Fibroblast of skin of abdomen (primary cell): ENCODE measurements around the gene RAMACL. TPM values are rescaled to one million over a fixed set of nuclear protein-coding genes. Genes with fewer than 3 reads are reported as not detected.
"Not testable (repeated sequence)": the region's sequence is repeated elsewhere in the genome, so short reads cannot be mapped to it uniquely, and the experiment has no call there.

Experiments
- DNase-seq: peaks from one replicate; pipeline ENCODE4 v3.0.0-alpha.2; 2013
- polyA plus RNA-seq, 2 experiments: library from polyadenylated mRNA; unstranded; fragments of 120-200 nt; gene quantifications; one replicate each; pipeline ENCODE4 v1.2.1, GENCODE V29; 2013; ENCODE audit not compliant: insufficient read length in 2 of 2

RAMACL gene
- polyA plus RNA-seq (2013, experiment 1 of 2; ENCODE audit: insufficient read length): 0.14 TPM
- 0.22 TPM for polyA plus RNA-seq (2013, experiment 2 of 2; ENCODE audit: insufficient read length)

DNA sequence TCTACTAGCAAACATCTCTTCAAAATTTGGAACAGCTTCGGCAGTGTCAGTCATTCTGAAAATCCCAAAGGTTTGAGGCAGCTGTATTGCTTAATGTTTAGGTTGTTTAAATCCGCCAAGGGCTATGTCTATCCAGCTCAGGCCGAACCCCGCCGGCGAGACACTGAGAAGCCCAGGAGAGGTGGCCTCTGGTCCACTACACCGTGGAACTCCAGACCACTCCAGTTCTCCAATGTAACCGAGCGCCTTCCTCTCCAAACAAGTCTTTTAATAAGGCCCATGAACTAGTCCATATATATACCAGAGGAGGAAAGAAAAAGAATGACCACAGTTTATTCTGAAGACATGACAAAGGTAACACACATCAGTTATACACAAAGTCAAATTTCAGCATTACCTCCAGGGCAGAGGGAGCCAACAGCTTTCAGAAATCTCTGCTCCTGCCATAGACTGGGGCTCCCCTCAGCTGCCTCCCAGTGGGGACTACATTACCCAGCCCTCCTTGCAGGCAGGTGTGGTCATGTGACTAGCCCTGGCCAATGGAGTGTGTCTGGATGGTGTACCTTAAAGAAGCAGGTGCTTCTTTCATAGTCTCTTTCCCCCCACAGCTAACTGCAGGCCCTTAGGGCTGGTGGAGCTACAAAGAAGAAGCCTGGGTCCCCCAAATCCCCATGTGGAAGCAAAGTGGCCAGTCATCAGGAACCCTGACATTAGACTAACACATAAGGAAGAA lies at the start of gene RAMACL:
TSS of gene RAMACL (minus strand) at position 255 of the 733 bp plus-strand sequence. CDS start at position 54, 201 bp downstream.
- DNase-seq: no peak

DNA sequence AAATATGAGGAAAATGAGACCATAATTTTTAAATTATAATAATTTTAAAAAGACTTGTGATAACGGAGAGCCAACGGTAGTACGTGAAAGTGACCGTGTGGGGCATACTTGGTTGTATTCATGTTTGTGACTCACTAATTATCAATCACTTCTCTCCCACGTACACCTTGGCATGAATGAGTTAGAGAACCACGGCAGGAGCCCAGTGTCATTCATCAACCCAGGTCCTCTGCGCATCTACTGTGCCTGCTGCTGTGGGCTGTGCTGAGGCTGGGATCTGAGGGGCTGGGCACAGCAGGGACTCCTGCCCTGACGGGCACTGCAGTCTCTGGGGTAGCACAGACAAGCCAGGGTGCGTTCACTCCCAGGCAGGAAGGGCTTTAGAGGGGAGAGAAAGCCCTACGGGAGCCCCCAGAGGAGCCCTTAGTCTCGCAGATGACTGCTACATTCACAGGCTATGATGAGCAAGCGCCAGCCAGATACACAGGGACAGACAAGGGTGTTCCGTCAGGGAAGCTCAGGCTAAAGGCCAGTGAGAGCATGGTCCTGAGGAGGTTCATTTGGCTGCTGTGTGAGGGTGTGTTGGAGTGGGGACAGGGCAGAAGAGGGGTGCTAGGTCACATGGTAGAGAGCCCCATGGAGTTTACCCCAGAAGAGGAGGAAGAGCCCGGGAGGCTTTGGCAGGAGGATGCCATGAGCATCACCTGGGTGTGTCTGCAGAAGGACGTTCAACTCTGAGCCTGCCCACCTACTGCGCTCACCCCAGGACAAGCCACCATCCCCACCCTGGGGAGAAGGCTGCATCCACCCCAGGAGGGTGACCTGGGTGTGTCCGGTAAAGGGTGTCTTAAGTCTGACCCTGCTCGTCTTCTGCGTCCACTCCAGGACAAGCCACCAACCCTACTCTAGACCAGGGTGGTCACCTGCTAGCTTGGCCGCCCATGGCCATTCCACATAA lies 48.8 kb upstream of the RAMACL start:
- DNase-seq: no peak

DNA sequence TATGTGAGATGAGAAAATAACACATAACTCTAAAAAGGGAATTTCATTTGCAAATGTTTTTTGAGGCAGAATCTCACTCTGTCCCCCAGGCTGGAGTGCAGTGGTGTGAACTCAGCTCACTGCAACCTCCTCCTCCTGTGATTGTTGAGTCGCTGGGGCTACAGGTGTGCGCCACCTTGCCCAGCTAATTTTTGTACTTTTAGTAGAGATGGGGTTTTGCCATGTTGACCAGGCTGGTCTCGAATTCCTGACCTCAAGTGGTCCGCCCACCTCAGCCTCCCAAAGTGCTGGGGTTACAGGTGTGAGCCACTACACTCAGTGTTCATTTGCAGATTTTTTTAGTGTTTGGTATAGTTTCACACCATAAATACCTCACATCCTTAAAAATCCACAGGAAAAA lies 48.1 kb upstream of the RAMACL start:
- DNase-seq: not testable (repeated sequence)

DNA sequence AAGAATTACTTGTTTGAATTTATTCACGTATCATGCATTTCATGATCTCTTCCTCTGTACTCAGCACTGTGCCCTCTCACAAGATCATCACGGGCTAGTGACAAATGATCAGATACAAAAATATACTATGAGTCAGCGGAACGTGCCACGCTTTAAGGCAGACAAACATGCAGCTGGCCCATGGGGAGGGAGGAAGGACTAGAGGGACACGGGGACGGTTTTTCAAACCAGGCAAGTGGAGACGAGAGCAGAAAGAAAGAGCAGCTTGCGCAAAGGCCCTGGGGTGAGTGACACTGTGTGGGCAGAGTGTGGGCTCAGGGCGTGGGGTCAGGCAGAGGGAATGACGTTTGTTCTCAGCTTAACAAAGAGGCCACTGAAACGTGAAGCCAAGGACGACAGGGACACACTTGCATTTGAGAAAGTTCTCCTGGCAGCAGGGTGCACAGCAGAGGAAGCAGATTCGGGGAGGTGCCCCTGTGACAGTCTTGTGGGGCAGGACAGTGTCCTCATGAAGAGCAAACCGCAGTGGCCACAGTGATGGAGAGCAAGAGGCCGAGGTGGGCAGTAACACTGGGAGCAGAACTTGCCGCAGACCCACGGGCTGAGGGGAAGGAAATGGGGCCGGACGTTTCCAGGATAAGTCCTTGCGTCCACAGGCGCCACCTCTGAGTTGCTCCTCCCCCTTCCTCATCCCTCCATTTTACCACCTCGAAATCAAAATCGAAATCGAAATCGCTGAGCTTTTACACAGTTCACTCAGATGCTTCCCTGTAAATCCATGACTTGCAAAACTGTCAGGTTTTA lies 47.5 kb upstream of the RAMACL start:
- DNase-seq: no peak

DNA sequence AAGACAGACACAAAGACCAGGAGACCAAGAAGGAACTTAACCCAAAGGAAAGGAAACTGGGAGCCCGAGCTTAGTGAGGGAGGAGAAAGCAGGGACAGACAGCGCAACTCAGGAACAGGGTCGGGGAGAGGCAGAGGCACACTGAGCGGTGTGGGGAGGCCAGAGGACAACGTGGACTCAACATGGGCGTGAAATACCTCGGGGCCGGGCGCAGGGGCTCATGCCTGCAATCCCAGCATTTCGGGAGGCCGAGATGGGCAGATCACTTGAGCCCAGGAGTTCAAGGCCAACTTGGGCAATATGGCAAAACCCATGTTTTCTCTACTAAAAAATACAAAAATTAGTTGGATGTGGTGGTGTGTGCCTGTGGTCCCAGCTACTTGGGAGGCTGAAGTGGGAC lies 46.3 kb upstream of the RAMACL start:
- no peak for DNase-seq

DNA sequence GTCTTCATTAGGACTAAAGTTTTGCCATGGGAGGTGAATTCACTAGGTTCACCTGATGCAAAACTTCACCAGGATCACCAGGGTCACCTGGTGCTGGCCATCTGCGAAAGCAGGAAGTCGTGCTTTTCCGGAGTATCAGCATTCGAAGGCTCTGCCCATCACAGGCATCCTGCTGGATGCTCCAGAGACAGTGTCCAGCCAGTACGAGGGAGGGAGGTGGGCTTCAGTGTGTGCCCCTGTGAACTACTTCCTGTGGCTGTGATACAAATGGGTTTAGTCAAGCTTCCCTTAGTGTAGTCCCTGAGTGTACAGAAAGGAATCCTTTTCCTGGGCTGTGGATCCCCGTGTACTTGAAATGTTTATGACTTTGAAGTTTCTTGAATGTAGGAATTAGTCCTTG lies 44.0 kb upstream of the RAMACL start:
- no peak for DNase-seq

DNA sequence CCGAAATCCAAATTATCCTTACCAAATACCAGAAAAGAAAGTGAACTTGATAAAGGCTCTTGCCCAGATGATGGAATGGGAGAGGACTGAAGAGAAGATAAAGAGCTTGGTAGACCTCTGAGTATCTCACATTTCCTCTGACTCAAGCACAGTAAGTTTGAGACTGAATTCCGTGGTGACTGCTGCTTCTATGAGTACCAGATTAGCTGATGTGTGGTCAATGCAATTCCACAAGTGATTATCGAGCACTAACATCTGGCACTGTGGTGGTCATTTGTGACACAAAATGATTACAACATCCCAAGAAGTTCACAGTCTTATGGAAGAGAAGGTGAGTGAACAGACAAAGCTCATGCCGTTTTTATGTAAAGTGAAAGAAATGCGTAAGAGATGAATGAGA lies 43.1 kb upstream of the RAMACL start:
- peak; percentile 78 for DNase-seq

DNA sequence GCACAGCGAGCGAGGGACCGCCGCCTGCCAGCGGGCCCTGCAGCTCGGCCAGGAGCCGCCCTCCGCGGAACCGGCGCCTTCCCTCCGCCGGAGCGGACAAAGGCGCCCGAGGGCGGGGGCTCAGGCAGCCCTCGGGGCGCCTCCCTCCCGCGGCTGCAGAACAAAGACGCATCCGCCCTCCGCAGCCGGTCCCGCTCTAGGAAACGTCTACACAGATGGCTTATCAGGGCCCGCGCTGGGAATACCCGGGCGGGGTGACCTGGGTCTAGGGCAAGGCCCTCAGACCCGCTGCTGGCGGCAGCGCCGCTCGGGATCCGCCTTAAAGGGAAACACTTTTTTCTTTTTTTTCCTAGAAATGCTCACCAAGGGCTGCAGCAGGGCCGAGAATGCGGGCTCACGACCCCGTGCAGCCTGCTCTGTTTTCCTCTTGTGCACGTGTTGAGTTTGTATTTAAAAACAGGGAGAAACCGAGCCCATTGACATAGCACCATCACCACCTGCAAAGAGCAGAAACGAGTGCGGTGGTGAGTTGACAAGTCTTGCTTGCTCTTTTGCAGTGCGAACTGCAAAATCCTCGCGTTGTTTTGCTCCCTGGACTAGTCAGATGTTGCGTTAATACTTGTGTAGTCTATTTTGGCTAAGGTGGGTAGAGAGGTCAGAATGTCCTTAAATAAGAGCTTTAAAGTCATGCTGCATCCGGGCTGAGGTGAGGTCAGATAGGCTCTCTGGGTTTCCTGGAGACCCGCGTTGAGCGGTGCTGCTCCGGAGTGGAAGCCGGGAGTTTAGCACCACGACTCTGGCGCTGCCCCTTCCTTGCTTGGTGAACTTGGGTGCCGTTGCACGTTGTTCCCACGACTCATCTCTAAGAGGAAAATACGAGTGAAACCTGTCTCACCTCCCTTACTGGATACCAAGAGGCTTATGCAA lies 41.7 kb upstream of the RAMACL start:
- peak; percentile 50 for DNase-seq

DNA sequence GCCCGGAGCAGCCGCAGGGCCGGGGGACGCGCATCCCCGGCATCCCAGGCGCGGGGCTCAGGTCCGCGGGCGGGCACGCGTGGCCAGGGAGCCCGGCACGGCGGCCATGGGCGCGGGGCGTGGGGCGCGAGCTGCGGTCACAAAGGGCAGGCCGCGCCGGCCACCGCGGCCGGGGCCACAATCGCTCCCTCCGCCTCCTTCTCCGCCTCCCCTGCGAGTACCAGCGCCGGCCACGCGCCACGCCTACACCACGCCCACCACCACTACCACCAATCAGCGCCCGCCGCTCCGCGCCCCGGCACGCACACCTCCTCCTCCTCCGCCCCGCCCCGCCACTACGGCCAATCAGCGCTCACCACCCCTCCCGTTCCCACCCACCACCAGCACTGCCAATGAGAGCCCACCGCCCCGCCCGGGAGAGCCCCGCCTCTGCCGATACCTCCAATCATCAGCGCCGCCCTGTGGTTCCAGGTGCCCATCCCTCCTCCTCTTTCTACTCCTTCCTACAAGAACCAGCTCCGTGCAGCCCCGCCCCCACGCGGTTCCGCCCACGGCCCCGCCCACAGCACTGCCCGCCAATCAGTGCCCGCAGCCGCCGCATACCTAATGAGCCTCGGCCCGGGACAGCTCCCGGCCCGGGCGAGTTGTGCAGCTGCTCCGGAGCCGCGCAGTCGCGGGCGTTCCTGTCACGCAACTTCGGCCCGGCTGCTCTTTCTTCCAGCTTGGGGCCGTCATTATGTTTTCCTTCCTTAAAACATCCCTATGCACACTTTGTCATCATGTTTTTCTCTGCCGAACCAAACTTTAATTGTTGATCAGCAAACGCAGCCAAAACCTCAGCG lies 40.8 kb upstream of the RAMACL start, which contains the start of gene RPS6KA2:
TSS of gene RPS6KA2 (minus strand) at position 219 of the 842 bp plus-strand sequence. CDS start 232 bp downstream, outside the sequence.
- DNase-seq: peak; percentile 100

DNA sequence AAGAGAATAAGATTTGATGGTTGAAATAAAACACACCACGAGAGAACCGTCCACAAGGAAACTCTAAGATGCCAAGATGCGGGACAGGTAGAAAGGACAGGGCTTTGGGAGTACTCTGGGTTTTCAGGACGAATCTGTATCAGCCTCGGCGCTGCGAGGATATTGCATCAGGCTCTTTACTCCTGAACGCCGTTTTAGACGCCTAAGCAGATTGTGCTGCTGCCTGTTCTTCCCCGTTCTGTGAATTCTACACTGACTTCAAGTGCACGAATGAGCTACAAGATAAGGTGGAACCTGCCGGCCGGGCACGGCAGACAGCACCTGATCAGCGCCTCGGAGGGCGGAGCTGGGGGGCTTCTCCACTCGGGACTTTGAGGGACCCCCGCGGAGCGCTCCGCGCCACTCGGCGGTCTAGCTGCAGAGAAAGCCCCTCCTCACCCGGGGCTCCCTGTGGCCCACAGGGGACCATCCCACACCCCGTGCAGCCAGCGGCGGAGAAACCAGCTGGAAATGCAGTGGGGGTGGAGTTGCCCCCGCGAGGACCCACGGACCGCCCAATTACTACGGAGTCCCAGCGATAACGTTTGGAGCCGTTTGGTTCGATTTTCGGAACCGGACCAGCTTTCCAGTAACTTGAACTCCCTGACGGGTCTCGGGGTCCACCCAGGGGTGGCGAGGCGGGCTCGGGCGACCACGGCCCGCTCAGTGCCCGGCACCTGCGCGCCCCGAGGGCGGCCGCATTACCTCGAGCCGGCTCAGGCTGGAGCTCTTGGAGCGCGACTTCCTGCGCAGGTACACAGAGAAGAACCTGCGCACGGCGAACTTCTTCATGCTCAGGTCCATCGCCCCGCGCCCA lies 39.9 kb upstream of the RAMACL start:
- DNase-seq: peak; percentile 41

DNA sequence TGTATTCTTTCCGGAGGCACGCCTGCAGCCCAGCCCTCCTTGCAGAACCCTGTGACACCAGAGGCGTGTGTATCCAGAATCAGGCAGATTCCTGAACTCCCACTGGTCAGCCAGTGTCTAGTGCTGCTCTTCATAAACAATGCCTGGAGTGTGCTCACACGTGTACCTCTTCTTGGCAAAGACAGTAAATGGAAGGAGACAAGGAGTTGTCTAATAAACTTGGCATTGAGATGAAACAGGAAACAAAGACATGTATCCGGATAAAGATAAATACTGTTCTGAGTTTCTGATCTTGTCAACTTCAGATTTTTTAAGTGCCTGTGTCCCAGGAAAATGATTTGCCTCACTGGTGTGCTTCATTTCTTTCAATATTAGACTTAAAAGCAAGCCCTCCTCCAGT lies 38.9 kb upstream of the RAMACL start:
- peak; percentile 55 for DNase-seq

DNA sequence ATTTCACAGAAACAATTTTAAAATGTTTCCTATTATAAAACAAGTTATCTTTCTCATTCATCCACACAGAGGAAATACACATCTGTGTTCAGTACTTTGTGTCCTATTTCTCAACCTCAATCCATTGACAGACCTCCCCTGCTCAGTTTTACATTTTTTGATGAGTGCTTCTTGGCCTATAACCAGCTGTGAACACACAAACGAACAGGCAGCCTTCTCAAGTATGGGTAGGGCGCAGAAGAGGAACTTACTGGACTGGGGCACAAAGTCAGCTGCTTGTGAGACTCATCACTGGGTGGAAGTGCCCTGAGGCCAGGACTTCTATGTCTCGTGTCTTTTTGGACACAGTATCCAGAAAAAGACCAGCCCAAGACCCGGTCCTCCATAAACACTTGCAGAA lies 37.8 kb upstream of the RAMACL start:
- peak; percentile 90 for DNase-seq

DNA sequence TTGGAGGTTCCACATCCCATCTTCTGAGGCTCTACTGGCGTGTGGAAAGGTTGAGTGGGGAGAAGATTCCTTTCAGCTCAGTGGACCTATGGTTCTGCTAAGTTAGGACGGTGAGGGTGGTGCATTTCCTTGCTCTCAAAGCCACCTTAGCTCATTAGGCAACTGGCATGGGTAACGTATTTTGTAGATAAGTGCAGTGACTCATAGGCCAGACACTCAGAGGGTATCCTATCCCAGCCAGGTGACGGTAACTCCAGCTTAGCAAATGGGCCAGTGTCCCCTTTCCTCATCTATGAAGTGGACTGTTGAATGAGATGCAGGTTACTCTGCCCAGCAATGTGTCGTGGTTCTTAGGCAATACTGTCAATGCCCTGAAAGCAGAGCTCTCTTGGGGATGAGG lies 36.8 kb upstream of the RAMACL start:
- no peak for DNase-seq

DNA sequence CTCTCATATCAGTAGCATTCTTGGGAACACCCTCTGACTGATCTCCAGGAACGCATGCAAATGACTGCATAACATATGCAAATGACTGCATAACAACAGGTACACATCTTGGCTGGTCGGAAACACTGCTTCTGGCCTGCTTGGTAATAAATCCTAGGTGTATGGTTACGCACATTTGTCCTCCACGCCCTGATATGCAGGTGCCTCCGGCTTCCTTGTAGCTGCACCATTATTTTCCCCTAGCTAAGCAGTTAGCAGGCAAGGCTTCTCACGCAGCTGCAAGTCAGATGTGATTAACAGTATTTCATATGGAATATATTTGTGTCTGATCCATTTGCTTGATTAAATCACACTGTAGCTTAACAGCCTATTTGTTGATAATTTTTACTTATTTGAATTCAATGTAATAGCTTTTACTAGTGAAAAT lies 34.6 kb upstream of the RAMACL start:
- DNase-seq: no peak

DNA sequence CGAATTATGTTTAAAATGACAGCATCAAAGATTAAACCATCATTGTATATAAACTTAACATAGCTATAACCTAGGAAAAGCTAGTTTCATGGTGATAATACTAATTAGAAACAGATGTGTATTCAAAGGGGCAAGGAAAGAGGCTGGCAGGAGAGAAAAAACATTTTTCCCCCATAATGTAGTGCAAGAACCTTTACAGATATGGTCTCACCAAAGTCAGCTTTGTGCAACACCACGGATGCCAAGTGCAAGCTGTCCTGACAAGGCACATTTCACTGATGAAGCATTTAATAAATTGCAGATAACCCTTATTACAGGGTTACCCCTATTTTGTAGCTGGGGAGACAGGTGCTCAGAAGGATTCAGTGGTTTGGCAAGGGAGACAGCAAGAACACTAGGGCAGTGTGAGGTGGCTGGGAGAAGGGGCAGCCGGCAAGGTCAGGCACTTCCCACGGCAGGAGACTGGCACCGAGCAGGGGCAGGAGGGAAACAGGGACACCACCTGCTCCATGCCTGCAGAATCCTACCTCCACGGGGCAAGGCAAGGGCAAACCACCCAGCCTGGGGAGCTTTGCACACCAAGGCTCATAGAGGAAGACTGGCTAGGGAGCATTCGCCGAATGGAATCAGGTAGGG lies 34.1 kb upstream of the RAMACL start:
- no peak for DNase-seq

DNA sequence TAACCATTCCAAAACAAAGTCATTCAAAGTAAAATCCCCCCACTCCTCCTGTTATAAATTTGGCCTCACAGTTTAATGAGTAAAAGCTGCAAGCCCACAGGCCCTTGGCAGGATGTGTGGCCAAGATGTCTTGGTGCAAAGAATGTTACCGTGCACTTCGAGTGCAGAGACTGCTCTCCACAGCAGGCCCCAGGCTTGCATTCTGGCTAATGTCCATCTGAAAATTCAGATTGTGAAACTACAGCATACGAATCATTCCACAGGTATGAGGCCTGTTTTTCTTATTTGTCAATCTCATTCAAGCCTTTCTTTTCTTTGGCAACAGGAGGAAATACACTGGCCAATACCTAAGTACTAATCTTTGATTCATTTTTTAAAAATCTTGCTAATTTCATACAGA lies 33.4 kb upstream of the RAMACL start:
- DNase-seq: peak; percentile 99

DNA sequence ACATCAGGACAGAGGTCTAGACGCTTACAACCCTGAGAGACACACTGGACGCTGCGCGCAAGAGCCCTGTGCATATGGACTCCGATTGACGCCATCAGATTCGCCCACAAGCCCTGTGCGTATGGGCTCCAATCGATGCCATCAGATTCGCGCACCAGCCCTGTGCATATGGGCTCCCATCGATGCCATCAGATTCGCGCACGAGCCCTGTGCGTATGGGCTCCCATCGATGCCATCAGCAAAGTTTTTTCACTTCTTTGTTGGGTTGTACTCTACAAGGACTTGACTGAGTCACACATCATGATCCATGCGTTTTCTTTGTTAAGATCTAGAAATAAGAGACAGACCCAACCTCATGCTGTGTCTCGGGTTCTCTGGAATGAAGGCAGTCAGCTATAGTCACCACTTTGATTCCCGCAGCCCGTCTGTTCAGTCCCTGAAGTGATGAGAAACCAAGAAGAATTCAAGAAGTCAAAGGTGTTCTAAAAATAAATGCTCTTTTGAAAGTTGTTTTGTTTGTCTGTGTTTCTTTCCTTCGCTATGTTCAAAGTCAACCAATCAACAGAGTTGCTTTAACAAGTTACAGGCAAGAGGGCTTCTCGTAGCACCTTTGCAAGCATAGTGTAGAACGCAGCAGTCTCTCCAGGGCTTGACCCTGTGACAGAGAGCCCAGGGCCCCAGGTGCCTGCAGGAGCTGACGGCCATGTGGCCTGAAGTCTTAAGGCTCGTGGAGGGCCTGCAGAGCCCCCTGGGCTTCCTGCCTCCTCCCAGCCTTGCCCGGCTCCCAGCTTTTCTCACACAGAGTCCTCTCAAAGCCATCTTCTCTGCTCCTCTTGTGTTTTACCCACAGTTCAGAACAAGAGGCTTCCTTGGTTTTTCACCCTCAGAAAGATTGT lies 32.6 kb upstream of the RAMACL start:
- peak; percentile 88 for DNase-seq

DNA sequence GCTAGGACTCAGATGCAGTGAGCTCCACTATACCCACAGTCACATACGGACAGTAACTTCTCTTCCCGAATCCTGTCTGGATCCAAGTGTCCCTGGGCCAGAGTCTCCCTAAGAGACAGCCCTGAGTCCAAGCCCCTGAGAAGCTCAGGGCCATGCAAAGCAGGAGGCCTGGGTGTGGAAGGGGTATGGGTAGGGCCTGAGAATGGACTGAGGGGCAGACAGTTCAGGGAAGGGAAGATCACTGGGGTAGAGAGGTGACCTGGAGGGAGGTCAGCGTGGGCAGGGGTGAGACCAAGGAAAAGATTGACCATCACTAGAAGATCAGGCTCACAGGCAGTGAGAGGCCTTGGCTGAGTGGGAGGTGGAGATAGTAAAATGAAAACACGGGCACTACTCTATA lies 31.8 kb upstream of the RAMACL start:
- no peak for DNase-seq
